ENCODE measurements around the gene ZNF253. TPM values are rescaled to one million over a fixed set of nuclear protein-coding genes. Genes with fewer than 3 reads are reported as not detected.

ZNF253 gene
- total and polyA plus RNA-seq, 2 of the 8 experiments (the other 6 are each of a cell fraction or from before 2014, with no cell fraction given), result 8.3 to 64.0 TPM

GRCh38 chr19:19826875-19827274 is 38.8 kb upstream of the ZNF253 start:
- Histone ChIP-seq H3K23ac (ENCODE audit: insufficient read length) (no peak overlapping the region), H3K23me2 (ENCODE audit: low read depth, low read length) (no peaks in the 10 kb centered on the region), H2BK5ac (ENCODE audit: low read depth, low read length) (no peak overlapping the region), H2BK120ac (replicated peaks; ENCODE audit: low read depth, low read length) (no peak overlapping the region), H4K91ac (replicated peaks; ENCODE audit: insufficient read length, low read length) (no peak overlapping the region), H3K18ac (ENCODE audit: extremely low read depth, low read length) (no peak overlapping the region), H2BK12ac (ENCODE audit: low read depth, low read length) (no peak overlapping the region), H2AFZ (ENCODE audit: low read length) (no peak overlapping the region), H3K36me3 (ENCODE audit: control insufficient read depth in 2 of 4, insufficient read depth in 4 of 4, low read length in 3 of 4) (no peaks in the 10 kb centered on the region), H3K4me3 (ENCODE audit: extremely low read depth in 1 of 4, insufficient read depth in 2 of 4, low read depth in 3 of 4, low read length in 4 of 4) (no peak overlapping the region), H2BK20ac (ENCODE audit: low read length) (no peak overlapping the region), H3K79me1 (ENCODE audit: low read depth, low read length) (no peaks in the 10 kb centered on the region), H3K14ac (ENCODE audit: insufficient read length) (no peak overlapping the region), H3K56ac (replicated peaks; ENCODE audit: insufficient read length, low read depth, low read length) (no peak overlapping the region), H3K4me2 (ENCODE audit: insufficient read depth in 1 of 2, low read depth in 2 of 2, low read length in 2 of 2) (no peak overlapping the region), H4K8ac (ENCODE audit: extremely low read depth, insufficient read depth, low read length) (no peak overlapping the region), H3K79me2 (ENCODE audit: control insufficient read depth in 1 of 2, insufficient read depth in 2 of 2, low read length in 2 of 2) (no peaks in the 10 kb centered on the region), H3K4ac (replicated peaks; ENCODE audit: insufficient read length, low read depth, low read length) (no peak overlapping the region), H3K27me3 (replicated peaks in 1 of 4; ENCODE audit: control insufficient read depth in 3 of 4, extremely low read depth in 1 of 4, insufficient read depth in 3 of 4, low read length in 3 of 4) (no peaks in the 10 kb centered on the region), H3K27ac (ENCODE audit: low read depth, low read length) (no peak overlapping the region), H2AK5ac (ENCODE audit: low read depth, low read length) (no peak overlapping the region), H2BK15ac (ENCODE audit: low read length) (no peak overlapping the region), H3K4me1 (replicated peaks in 1 of 4; ENCODE audit: control insufficient read depth in 3 of 4, insufficient read depth in 4 of 4, low read length in 3 of 4) (no peaks in the 10 kb centered on the region), H4K5ac (ENCODE audit: insufficient read length, low read depth, low read length) (no peak overlapping the region), H3K9me3 (ENCODE audit: insufficient read depth in 2 of 2, low read depth in 1 of 2, low read length in 1 of 2) (peaks cover 7 to 17% of the 10 kb centered on the region in 2 experiments; a peak in 2 of 4 replicates), H3K9ac (replicated peaks in 1 of 4; ENCODE audit: extremely low read depth in 1 of 4, low read depth in 3 of 4, low read length in 3 of 4) (no peak overlapping the region), H4K20me1 (replicated peaks in 1 of 2; ENCODE audit: control insufficient read depth in 1 of 2, insufficient read depth in 2 of 2, low read length in 2 of 2) (no peaks in the 10 kb centered on the region)
- FAIRE-seq (no peak), DNase-seq (ENCODE audit: low read depth in 1 of 2, low spot score in 2 of 2) (no peak)
- WGBS, 2 experiments (ENCODE audit: extremely low coverage in 1 of 2, insufficient coverage in 1 of 2, insufficient read length in 1 of 2, insufficient replicate concordance in 2 of 2, low coverage in 1 of 2, low lambda C conversion rate in 2 of 2, missing lambda C conversion rate in 1 of 2), result 94% methylated on average over 11 of the region's 11 CpGs; no CpG with 5 or more reads in 1 of the 2 experiments
- POLR2A ChIA-PET (ENCODE audit: partially characterized antibody), result no interaction called here
- TF ChIP-seq RXRA (IDR thresholded peaks at IDR 0.05; ENCODE audit: insufficient read depth, low read depth, low read length), result no peak
- CTCF ChIA-PET (ENCODE audit: partially characterized antibody), result no interaction called here

Measured in H1 (cell line).